GM21723 (cell line): ENCODE data around the gene ZBTB2.
"Not testable (repeated sequence)": the region's sequence is repeated elsewhere in the genome, so short reads cannot be mapped to it uniquely, and the experiment has no call there.

Experiments used
- ATAC-seq: cut with Tn5 transposase; IDR thresholded peaks from one replicate; pipeline ENCODE4 v1.9.1; 2021; ENCODE audit warnings: mild to moderate bottlenecking, moderate library complexity; ENCODE audit not compliant: unreplicated experiment

The ZBTB2 gene

DNA sequence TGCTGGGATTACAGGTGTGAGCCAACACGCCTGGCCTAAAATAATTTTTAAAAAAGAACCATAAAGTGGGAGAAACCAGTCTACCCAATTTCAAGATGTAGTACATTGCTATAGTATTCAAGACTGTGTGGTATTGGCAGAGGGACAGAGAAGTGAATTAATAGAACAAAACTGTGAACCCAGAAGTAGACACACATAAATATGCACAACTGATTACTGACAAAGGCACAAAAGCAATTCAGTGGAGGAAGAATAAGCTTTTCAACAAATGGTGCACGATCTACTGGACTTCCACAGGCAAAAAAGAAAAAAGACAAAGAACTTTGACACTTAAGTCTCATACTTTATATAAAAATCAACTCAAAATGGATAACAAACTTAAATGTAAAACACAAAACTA lies 15.5 kb downstream of the ZBTB2 start:
- ATAC-seq, result no peak

GRCh38 chr6:151374036-151374683 lies 17.2 kb downstream of the ZBTB2 start:
- ATAC-seq, result no peak

DNA sequence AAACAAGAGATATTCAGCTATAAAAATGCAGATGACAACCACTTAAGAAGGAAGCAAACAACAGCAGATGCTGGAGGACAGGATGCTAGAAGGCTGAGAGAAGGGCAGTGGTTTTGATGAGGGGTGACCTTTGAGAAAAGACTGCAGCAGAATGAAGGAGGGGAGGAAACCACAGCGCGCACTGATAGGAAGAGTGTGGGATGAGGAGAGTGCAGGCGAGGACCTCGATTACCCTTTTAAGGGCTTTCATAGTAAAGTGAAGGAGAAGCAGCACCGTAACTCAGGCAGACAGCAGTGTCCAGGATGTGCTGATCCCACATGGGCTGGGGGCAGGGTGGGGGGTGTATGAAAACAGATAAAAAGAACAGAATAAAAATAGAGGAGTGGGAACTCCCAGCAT lies 19.2 kb downstream of the ZBTB2 start:
- no peak for ATAC-seq

- no peak for ATAC-seq
Observed at GRCh38 chr6:151370509-151371078, 20.8 kb downstream of the ZBTB2 start.

- ATAC-seq, result no peak
Observed at GRCh38 chr6:151365233-151365632, 26.1 kb downstream of the ZBTB2 start.

DNA sequence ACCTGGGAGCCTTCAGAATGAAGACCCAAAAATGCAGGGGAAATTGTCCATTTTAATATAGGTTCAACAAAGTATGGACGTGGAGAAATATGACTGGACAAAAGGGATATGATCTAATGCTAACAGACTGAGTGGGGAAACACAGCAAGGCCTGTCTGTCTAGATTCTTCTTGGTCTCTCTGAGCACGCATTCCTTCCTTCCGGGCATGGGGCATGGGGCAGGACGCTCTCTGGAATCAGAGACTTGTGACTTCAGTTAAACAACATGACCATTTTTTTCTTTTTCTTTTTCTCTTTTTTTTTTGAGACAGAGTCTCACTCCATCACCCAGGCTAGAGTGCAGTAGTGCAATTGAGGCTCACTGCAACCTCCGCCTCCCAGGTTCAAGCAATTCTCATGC lies 31.9 kb downstream of the ZBTB2 start:
- no peak for ATAC-seq

- no peak for ATAC-seq
Observed at GRCh38 chr6:151358475-151358874, 32.9 kb downstream of the ZBTB2 start.

GRCh38 chr6:151357758-151358436 lies 33.5 kb downstream of the ZBTB2 start:
- ATAC-seq, result no peak

- not testable (repeated sequence) for ATAC-seq
Observed at GRCh38 chr6:151356983-151357382, 34.4 kb downstream of the ZBTB2 start.

DNA sequence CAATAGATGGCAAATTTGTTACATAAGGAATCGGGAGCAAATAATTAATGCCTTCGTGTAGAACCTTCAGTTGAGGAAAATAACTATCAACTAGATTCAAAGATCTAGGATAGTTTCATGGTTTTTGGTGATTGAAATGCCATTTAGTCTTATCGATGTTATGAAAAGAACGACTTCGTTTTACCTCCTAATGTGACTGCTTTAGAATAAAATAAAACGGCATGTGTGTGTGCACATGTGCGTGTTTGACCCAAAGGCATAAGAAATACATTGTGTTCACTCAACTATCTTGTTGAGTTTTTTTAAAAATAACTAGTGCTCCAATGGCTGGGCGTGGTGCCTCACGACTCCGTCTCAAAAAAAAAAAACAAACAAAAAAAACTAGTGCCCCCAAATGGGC lies 37.6 kb downstream of the ZBTB2 start:
- ATAC-seq, result no peak

DNA sequence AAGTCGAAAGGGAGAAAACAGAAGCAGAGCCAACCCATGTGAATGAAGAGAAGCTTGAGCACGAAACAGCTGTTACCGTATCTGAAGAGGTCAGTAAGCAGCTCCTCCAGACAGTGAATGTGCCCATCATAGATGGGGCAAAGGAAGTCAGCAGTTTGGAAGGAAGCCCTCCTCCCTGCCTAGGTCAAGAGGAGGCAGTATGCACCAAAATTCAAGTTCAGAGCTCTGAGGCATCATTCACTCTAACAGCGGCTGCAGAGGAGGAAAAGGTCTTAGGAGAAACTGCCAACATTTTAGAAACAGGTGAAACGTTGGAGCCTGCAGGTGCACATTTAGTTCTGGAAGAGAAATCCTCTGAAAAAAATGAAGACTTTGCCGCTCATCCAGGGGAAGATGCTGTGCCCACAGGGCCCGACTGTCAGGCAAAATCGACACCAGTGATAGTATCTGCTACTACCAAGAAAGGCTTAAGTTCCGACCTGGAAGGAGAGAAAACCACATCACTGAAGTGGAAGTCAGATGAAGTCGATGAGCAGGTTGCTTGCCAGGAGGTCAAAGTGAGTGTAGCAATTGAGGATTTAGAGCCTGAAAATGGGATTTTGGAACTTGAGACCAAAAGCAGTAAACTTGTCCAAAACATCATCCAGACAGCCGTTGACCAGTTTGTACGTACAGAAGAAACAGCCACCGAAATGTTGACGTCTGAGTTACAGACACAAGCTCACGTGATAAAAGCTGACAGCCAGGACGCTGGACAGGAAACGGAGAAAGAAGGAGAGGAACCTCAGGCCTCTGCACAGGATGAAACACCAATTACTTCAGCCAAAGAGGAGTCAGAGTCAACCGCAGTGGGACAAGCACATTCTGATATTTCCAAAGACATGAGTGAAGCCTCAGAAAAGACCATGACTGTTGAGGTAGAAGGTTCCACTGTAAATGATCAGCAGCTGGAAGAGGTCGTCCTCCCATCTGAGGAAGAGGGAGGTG lies 38.7 kb downstream of the ZBTB2 start:
- no peak for ATAC-seq

- no peak for ATAC-seq
Observed at GRCh38 chr6:151351731-151352130, 39.6 kb downstream of the ZBTB2 start.

- ATAC-seq, result no peak
Observed at GRCh38 chr6:151351146-151351700, 40.1 kb downstream of the ZBTB2 start.

GRCh38 chr6:151350442-151351145 lies 40.8 kb downstream of the ZBTB2 start:
- no peak for ATAC-seq

- ATAC-seq, result no peak
Observed at GRCh38 chr6:151349651-151350270, 41.6 kb downstream of the ZBTB2 start.

- ATAC-seq, result not testable (repeated sequence)
Observed at GRCh38 chr6:151342750-151343149, 48.6 kb downstream of the ZBTB2 start.

DNA sequence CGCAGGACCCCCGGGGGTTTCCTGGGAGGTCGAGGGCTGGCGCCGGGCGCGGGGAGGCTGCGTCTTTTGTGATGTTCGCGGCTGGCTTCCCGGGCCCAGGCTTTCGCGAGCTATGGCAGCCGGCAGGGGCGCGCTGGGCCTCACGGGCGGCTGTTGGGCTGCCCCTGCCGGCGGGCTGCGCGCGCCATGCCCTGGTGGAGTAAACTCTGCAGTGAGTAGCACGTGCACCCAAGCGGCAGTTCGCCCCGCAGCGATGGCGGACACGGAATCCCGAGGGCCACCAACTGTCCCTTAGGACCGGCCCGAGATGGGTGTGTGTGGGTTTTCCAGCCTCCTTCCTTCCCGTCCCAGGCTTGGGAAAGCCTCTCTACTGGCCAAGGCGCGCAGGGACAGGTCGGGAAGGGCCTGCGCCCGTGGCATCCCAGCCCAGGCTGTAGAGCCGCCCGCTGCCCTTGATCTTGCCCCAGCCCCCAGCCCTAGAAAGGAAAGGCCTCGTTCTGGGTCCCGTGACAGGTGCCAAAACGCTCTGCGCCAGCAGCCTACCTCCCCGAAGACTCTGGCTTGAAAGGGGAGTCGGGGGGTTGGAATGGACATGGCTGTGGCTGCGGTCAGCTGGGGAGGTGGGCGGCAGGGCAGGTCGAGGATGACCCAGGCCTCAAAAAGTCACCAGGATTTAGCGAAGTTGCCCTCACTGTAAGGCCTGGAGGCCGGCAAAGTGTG lies 49.7 kb downstream of the ZBTB2 start:
- ATAC-seq, result no peak

GRCh38 chr6:151340219-151340978 lies 51.0 kb downstream of the ZBTB2 start:
- ATAC-seq, result no peak
